Panc1 (cell line): ENCODE measurements around the gene TTYH2. TPM values are rescaled to one million over a fixed set of nuclear protein-coding genes. Genes with fewer than 3 reads are reported as not detected.

Experiments used
- ATAC-seq: fragments of 200-7000 bp; cut with Tn5 transposase; 2 replicates; pipeline ENCODE4 v1.9.1; 2020; ENCODE audit warnings: mild to moderate bottlenecking, moderate library complexity
- BruUV-seq: library from RNA; stranded (reverse); fragments of 400-500 nt; replicated peaks from 2 replicates; lab custom pipeline; 2021; lab: Mats Ljungman, UMichigan
- CTCF ChIA-PET: fragments of 300-600 bp; sonication (Branson Sonifier 250); formaldehyde crosslinking; loops from one replicate; lab custom pipeline; 2022; ENCODE audit warnings: antibody characterized with exemption; lab: Charles Lee
- POLR2A ChIA-PET: fragments of 300-600 bp; sonication (Branson Sonifier 250); formaldehyde crosslinking; loops from one replicate; lab custom pipeline; 2022; ENCODE audit warnings: antibody characterized with exemption; lab: Charles Lee
- DNase-seq: peaks from one replicate; pipeline ENCODE4 v3.0.0-alpha.2; 2010; ENCODE audit warnings: low read depth, low spot score
- H3K27ac ChIP-seq: 2 replicates; pipeline ENCODE4 v1.5.1; 2011; ENCODE audit warnings: mild to moderate bottlenecking, low read length, inconsistent platforms
- H3K27me3 ChIP-seq: fragments of 200-500 bp; sonication (Bioruptor generic); 2 replicates; pipeline ENCODE4 v1.6.0; 2014; ENCODE audit warnings: low read length, inconsistent platforms; ENCODE audit not compliant: control insufficient read depth, insufficient read depth
- H3K36me3 ChIP-seq: fragments of 200-500 bp; sonication (Bioruptor generic); 2 replicates; pipeline ENCODE4 v1.5.1; 2014; ENCODE audit warnings: inconsistent platforms, mild to moderate bottlenecking, low read length, moderate library complexity; ENCODE audit not compliant: control insufficient read depth, insufficient read depth
- H3K4me1 ChIP-seq: 2 replicates; pipeline ENCODE4 v1.5.1; 2011; ENCODE audit warnings: inconsistent platforms, mild to moderate bottlenecking, low read length, moderate library complexity; ENCODE audit not compliant: control insufficient read depth, insufficient read depth
- H3K4me3 ChIP-seq, 2 experiments: 2 replicates each; pipeline ENCODE4 v1.5.1; 2011 to 2012; ENCODE audit warnings: low read depth in 2 of 2, low read length in 2 of 2, mild to moderate bottlenecking in 2 of 2, inconsistent platforms in 1 of 2, moderate library complexity in 1 of 2
- H3K9me3 ChIP-seq: fragments of 200-500 bp; sonication (Bioruptor generic); 2 replicates; pipeline ENCODE4 v1.5.1; 2014; ENCODE audit warnings: low read depth, mild to moderate bottlenecking, inconsistent platforms, low read length, moderate library complexity; ENCODE audit not compliant: control insufficient read depth, insufficient read depth
- CTCF ChIP-seq: fragments of 450-650 bp; IDR thresholded peaks from 2 replicates; pipeline ENCODE4 v1.5.1; 2017; ENCODE audit warnings: mild to moderate bottlenecking
- POLR2AphosphoS5 ChIP-seq: IDR thresholded peaks from 2 replicates; pipeline ENCODE4 v1.6.1; 2012; ENCODE audit warnings: mild to moderate bottlenecking, low read depth, low read length, moderate library complexity
- REST ChIP-seq, 2 experiments: IDR thresholded peaks; 2 replicates each; pipeline ENCODE4 v1.6.1; 2011 to 2012; ENCODE audit warnings: low read depth in 2 of 2, control low read depth in 1 of 2, low read length in 1 of 2, mild to moderate bottlenecking in 1 of 2, moderate library complexity in 1 of 2; ENCODE audit not compliant: insufficient read depth in 1 of 2
- SIN3A ChIP-seq: IDR thresholded peaks from 2 replicates; pipeline ENCODE4 v1.6.1; 2012; ENCODE audit warnings: low read depth, mild to moderate bottlenecking, low read length, moderate library complexity, borderline replicate concordance; ENCODE audit not compliant: insufficient read depth
- TCF7L2 ChIP-seq: IDR thresholded peaks from 2 replicates; pipeline ENCODE4 v1.6.1; 2011; ENCODE audit warnings: mild to moderate bottlenecking, low read depth, low read length, inconsistent platforms
- in situ Hi-C: cut with HindIII; loops from 2 replicates; pipeline ENCODE4 v1.10.0; 2016; ENCODE audit warnings: low sequenced_read_pairs, low pct_unique_long_range_greater_than_20kb
- intact Hi-C: fragments of 100-400 bp; cut with micrococcal nuclease; formaldehyde crosslinking; loops from one replicate; pipeline ENCODE4 v1.10.0; 2022; ENCODE audit not compliant: unreplicated experiment
- total RNA-seq: library from RNA; stranded (reverse); gene quantifications from one replicate; pipeline ENCODE4 v1.2.1, GENCODE V29; 2021; ENCODE audit not compliant: unreplicated experiment

Gene TTYH2
- total RNA-seq, 1 experiment from 2014 or later, result 8.3 TPM

- CTCF ChIA-PET, result interaction anchor here (0.7 to 0.9 kb wide), 2 partner anchors 50 to 455 kb away, joined by 3 to 6 read pairs; no protein-coding TSS in a partner anchor
- ATAC-seq, result no peak
- in situ Hi-C loops (no loop called here), intact Hi-C loops (no loop called here)
- Histone ChIP-seq H3K4me1 (no peaks in the 10 kb centered on the region), H3K27ac (no peak overlapping the region), H3K27me3 (no peaks in the 10 kb centered on the region), H3K9me3 (no peaks in the 10 kb centered on the region), H3K4me3 (no peak overlapping the region), H3K36me3 (no peaks in the 10 kb centered on the region)
- POLR2A ChIA-PET, result no interaction called here
- no TSS peak for BruUV-seq
- TF ChIP-seq SIN3A, result no peak
- no peak for TF ChIP-seq POLR2AphosphoS5
- no peak for TF ChIP-seq TCF7L2
- no peak for TF ChIP-seq REST (IDR thresholded peaks at IDR 0.05; ENCODE audit: insufficient read depth in 1 of 2, low read depth in 2 of 2, low read length in 1 of 2)
- TF ChIP-seq CTCF, result no peak
- no peak for DNase-seq
These were observed 21.7 kb downstream of the TTYH2 start for GRCh38 chr17:74235040-74235581.

- ChIA-PET POLR2A (no interaction called here), CTCF (interaction anchor here (0.7 to 0.9 kb wide), 2 partner anchors 49 to 454 kb away, joined by 3 to 6 read pairs; no protein-coding TSS in a partner anchor)
- in situ Hi-C loops (no loop called here), intact Hi-C loops (no loop called here)
- ATAC-seq (no peak), DNase-seq (no peak)
- TF ChIP-seq SIN3A (no peak), TCF7L2 (no peak), CTCF (no peak), REST (IDR thresholded peaks at IDR 0.05; ENCODE audit: insufficient read depth in 1 of 2, low read depth in 2 of 2, low read length in 1 of 2) (no peak), POLR2AphosphoS5 (no peak)
- H3K27me3 ChIP-seq, result no peaks in the 10 kb centered on the region
- no TSS peak for BruUV-seq
- H3K4me1 ChIP-seq, result no peaks in the 10 kb centered on the region
- no peak overlapping the region for H3K27ac ChIP-seq
- H3K9me3 ChIP-seq, result no peaks in the 10 kb centered on the region
- no peaks in the 10 kb centered on the region for H3K36me3 ChIP-seq
- no peak overlapping the region for H3K4me3 ChIP-seq
These were observed 22.6 kb downstream of the TTYH2 start for GRCh38 chr17:74235911-74236371.
